ENCODE measurements around the gene INTS2.
"Not testable (repeated sequence)": the region's sequence is repeated elsewhere in the genome, so short reads cannot be mapped to it uniquely, and the experiment has no call there.

The INTS2 gene

GRCh38 chr17:61908292-61909037 is 19.3 kb downstream of the INTS2 start:
- TF ChIP-seq ZFX (IDR thresholded peaks at IDR 0.05) (no peak), CTCF (conservative IDR thresholded peaks at IDR 0.05) (no peak)

GRCh38 chr17:61907361-61907760 is 20.4 kb downstream of the INTS2 start:
- no peak overlapping the region for H3K27ac ChIP-seq
- TF ChIP-seq ZFX (IDR thresholded peaks at IDR 0.05), result no peak
- no peak for TF ChIP-seq CTCF (conservative IDR thresholded peaks at IDR 0.05)

More at GRCh38 chr17:61908292-61909037, 19.3 kb downstream of the INTS2 start:
- H3K27ac ChIP-seq, result no peak overlapping the region

GRCh38 chr17:61904094-61904710 is 23.6 kb downstream of the INTS2 start:
- no peak for TF ChIP-seq ZFX (IDR thresholded peaks at IDR 0.05)
- no peak for TF ChIP-seq CTCF (conservative IDR thresholded peaks at IDR 0.05)
- no peak overlapping the region for H3K27ac ChIP-seq

GRCh38 chr17:61903251-61903650 is 24.5 kb downstream of the INTS2 start:
- no peak overlapping the region for H3K27ac ChIP-seq
- TF ChIP-seq CTCF (conservative IDR thresholded peaks at IDR 0.05) (no peak), ZFX (IDR thresholded peaks at IDR 0.05) (no peak)

- no peak overlapping the region for H3K27ac ChIP-seq
- TF ChIP-seq CTCF (conservative IDR thresholded peaks at IDR 0.05), result no peak
- no peak for TF ChIP-seq ZFX (IDR thresholded peaks at IDR 0.05)
Measured at GRCh38 chr17:61897548-61898180, 30.1 kb downstream of the INTS2 start.

- TF ChIP-seq ZFX (IDR thresholded peaks at IDR 0.05), result no peak
- TF ChIP-seq CTCF (conservative IDR thresholded peaks at IDR 0.05), result no peak
- H3K27ac ChIP-seq, result no peak overlapping the region
Measured at GRCh38 chr17:61895391-61895790, 32.4 kb downstream of the INTS2 start.

- not testable (repeated sequence) for H3K27ac ChIP-seq
Measured at GRCh38 chr17:61894310-61894709, 33.5 kb downstream of the INTS2 start.

GRCh38 chr17:61887733-61888132 is 40.0 kb downstream of the INTS2 start:
- not testable (repeated sequence) for H3K27ac ChIP-seq

- H3K27ac ChIP-seq, result not testable (repeated sequence)
Measured at GRCh38 chr17:61885865-61886264, 41.9 kb downstream of the INTS2 start.
